ENCODE results near the gene CCDC50. TPM values are rescaled to one million over a fixed set of nuclear protein-coding genes. Genes with fewer than 3 reads are reported as not detected.

CCDC50 gene
- total and polyA plus RNA-seq, 2 of the 8 experiments (the other 6 are each of a cell fraction or from before 2014, with no cell fraction given) = 7.3 to 19.2 TPM

DNA sequence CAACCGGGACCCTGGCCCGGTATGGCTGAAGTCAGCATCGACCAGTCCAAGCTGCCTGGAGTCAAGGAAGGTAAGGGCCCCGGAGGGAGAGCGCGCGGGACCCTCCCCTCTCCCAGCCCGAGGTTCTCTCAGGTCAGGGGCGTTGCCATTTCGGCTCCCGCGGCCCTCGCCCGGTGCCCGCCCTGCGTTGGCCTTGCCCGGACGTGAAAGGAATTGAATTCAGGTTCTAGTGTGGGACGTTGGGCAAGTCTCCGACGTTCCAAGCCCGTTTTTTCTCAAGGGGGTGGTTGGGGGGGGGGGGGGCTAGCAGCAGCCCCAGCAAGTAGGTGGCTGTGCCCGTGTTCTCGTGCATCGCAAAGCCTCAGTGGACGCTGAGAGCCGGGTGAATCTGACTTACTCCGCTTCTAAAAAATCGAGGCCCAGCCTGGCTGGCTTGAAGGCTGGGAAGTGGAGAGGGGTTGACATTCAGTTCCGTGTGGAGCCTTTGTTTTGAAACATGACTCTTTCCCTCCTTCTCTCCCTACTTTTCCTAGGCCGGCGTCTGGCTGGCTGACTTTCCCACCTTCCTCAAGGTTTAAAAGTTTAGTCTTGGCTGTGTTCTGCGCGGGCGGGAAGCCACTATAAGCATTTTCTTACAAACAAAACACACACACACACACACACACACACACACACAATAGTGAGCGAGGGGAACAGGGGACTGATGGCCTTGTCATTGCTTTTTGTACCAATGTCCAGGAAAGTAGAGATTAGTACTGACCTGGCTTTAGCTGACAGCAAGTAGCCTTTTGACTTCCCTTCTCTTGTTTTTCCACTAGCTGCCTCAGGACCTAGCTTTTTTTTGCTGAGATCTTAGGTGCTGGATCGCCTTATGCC is 698 bp downstream of the CCDC50 start, which contains the start of gene UTS2B:
Gene UTS2B, minus strand, starts transcription at position 873 of the 876 bp plus-strand sequence. CDS start 48,337 bp downstream, outside the sequence.
- Histone ChIP-seq H3K4me1 (replicated peaks in 1 of 4; ENCODE audit: control insufficient read depth in 3 of 4, insufficient read depth in 4 of 4, low read length in 3 of 4) (peaks cover 0 to 11% (median 6%) of the 10 kb centered on the region in 4 experiments; a peak in 6 of 7 replicates), H2BK20ac (ENCODE audit: low read length) (no peak within 1 kb of the TSS), H3K4me3 (ENCODE audit: extremely low read depth in 1 of 4, insufficient read depth in 2 of 4, low read depth in 3 of 4, low read length in 4 of 4) (peak within 1 kb of the TSS; percentile 64 to 87 (median 67)), H2BK120ac (replicated peaks; ENCODE audit: low read depth, low read length) (no peak within 1 kb of the TSS), H2BK15ac (ENCODE audit: low read length) (no peak within 1 kb of the TSS), H4K20me1 (replicated peaks in 1 of 2; ENCODE audit: control insufficient read depth in 1 of 2, insufficient read depth in 2 of 2, low read length in 2 of 2) (no peaks in the 10 kb centered on the region), H3K79me1 (ENCODE audit: low read depth, low read length) (no peaks in the 10 kb centered on the region), H2AK5ac (ENCODE audit: low read depth, low read length) (no peak within 1 kb of the TSS), H3K4ac (replicated peaks; ENCODE audit: insufficient read length, low read depth, low read length) (no peak within 1 kb of the TSS), H3K36me3 (ENCODE audit: control insufficient read depth in 2 of 4, insufficient read depth in 4 of 4, low read length in 3 of 4) (no peaks in the 10 kb centered on the region), H3K9ac (replicated peaks in 1 of 4; ENCODE audit: extremely low read depth in 1 of 4, low read depth in 3 of 4, low read length in 3 of 4) (peak within 1 kb of the TSS; percentile 51 to 88 (median 66)), H2AFZ (ENCODE audit: low read length) (no peak within 1 kb of the TSS), H3K18ac (ENCODE audit: extremely low read depth, low read length) (no peak within 1 kb of the TSS), H3K56ac (replicated peaks; ENCODE audit: insufficient read length, low read depth, low read length) (no peak within 1 kb of the TSS), H3K27ac (ENCODE audit: low read depth, low read length) (0 out of 2 replicates have a peak within 1 kb of the TSS, but pooled peaks have one; percentile 48), H2BK12ac (ENCODE audit: low read depth, low read length) (no peak within 1 kb of the TSS), H4K8ac (ENCODE audit: extremely low read depth, insufficient read depth, low read length) (peak within 1 kb of the TSS; percentile 90; the same call in 1 of the 2 replicates), H3K27me3 (replicated peaks in 1 of 4; ENCODE audit: control insufficient read depth in 3 of 4, extremely low read depth in 1 of 4, insufficient read depth in 3 of 4, low read length in 3 of 4) (peaks cover 2 to 14% (median 11%) of the 10 kb centered on the region in 4 experiments), H3K9me3 (ENCODE audit: insufficient read depth in 2 of 2, low read depth in 1 of 2, low read length in 1 of 2) (no peaks in the 10 kb centered on the region), H3K4me2 (ENCODE audit: insufficient read depth in 1 of 2, low read depth in 2 of 2, low read length in 2 of 2) (peak within 1 kb of the TSS; percentile 81 to 99), H3K14ac (ENCODE audit: insufficient read length) (no peak within 1 kb of the TSS), H3K23ac (ENCODE audit: insufficient read length) (no peak within 1 kb of the TSS), H3K23me2 (ENCODE audit: low read depth, low read length) (peaks cover 5% of the 10 kb centered on the region; the same call in 1 of the 2 replicates), H4K5ac (ENCODE audit: insufficient read length, low read depth, low read length) (no peak within 1 kb of the TSS), H3K79me2 (ENCODE audit: control insufficient read depth in 1 of 2, insufficient read depth in 2 of 2, low read length in 2 of 2) (peaks cover 0 to 39% of the 10 kb centered on the region in 2 experiments; a peak in 2 of 4 replicates), H2BK5ac (ENCODE audit: low read depth, low read length) (no peak within 1 kb of the TSS), H4K91ac (replicated peaks; ENCODE audit: insufficient read length, low read length) (no peak within 1 kb of the TSS)
- FAIRE-seq (no peak), DNase-seq (ENCODE audit: low read depth in 1 of 2, low spot score in 2 of 2) (peak in 1 of 2 experiments; percentile 52)
- WGBS, 2 experiments (ENCODE audit: extremely low coverage in 1 of 2, insufficient coverage in 1 of 2, insufficient read length in 1 of 2, insufficient replicate concordance in 2 of 2, low coverage in 1 of 2, low lambda C conversion rate in 2 of 2, missing lambda C conversion rate in 1 of 2) = 3% methylated on average over 25 of the region's 37 CpGs; no CpG with 5 or more reads in 1 of the 2 experiments
- ChIA-PET POLR2A (ENCODE audit: partially characterized antibody) (no interaction called here), CTCF (ENCODE audit: partially characterized antibody) (no interaction called here)
- TF ChIP-seq KDM1A (IDR thresholded peaks at IDR 0.05; ENCODE audit: borderline replicate concordance, low read length) (no peak), TAF1 (IDR thresholded peaks at IDR 0.05; ENCODE audit: low read depth, low read length) (no peak), CBX5 (IDR thresholded peaks at IDR 0.05; ENCODE audit: low read depth, low read length) (no peak), ASH2L (IDR thresholded peaks at IDR 0.05; ENCODE audit: low read length) (peak; percentile 71), BACH1 (IDR thresholded peaks at IDR 0.05; ENCODE audit: low read length) (no peak), CEBPB (IDR thresholded peaks at IDR 0.05; ENCODE audit: low read depth, low read length) (no peak), SP1 (IDR thresholded peaks at IDR 0.05; ENCODE audit: low read depth, low read length) (no peak)
- TF ChIP-seq, protein P1, sequence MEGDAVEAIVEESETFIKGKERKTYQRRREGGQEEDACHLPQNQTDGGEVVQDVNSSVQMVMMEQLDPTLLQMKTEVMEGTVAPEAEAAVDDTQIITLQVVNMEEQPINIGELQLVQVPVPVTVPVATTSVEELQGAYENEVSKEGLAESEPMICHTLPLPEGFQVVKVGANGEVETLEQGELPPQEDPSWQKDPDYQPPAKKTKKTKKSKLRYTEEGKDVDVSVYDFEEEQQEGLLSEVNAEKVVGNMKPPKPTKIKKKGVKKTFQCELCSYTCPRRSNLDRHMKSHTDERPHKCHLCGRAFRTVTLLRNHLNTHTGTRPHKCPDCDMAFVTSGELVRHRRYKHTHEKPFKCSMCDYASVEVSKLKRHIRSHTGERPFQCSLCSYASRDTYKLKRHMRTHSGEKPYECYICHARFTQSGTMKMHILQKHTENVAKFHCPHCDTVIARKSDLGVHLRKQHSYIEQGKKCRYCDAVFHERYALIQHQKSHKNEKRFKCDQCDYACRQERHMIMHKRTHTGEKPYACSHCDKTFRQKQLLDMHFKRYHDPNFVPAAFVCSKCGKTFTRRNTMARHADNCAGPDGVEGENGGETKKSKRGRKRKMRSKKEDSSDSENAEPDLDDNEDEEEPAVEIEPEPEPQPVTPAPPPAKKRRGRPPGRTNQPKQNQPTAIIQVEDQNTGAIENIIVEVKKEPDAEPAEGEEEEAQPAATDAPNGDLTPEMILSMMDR (IDR thresholded peaks at IDR 0.05; ENCODE audit: control extremely low read depth in 1 of 3, insufficient read depth in 1 of 3, low read depth in 1 of 3, low read length in 3 of 3) = no peak
- TF ChIP-seq, protein P2, sequence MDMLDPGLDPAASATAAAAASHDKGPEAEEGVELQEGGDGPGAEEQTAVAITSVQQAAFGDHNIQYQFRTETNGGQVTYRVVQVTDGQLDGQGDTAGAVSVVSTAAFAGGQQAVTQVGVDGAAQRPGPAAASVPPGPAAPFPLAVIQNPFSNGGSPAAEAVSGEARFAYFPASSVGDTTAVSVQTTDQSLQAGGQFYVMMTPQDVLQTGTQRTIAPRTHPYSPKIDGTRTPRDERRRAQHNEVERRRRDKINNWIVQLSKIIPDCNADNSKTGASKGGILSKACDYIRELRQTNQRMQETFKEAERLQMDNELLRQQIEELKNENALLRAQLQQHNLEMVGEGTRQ (IDR thresholded peaks at IDR 0.05; ENCODE audit: low read length) = no peak

All from H1 (cell line).